ENCODE data around the gene ZNF189. TPM values are rescaled to one million over a fixed set of nuclear protein-coding genes. Genes with fewer than 3 reads are reported as not detected.

The ZNF189 gene
- total RNA-seq, 2 experiments from 2014 or later, result 5.0 to 5.3 TPM

- H3K27me3 Mint-ChIP-seq, result no peaks in the 10 kb centered on the region
- peaks cover 3% of the 10 kb centered on the region for H3K9me3 Mint-ChIP-seq
- H3K36me3 Mint-ChIP-seq (ENCODE audit: low read depth), result peaks cover 89% of the 10 kb centered on the region
- peak overlapping the region; percentile 99 for H3K4me3 Mint-ChIP-seq
- H3K27ac ChIP-seq (ENCODE audit: low read depth in 1 of 2, low read length in 2 of 2), result peak overlapping the region in 1 of 2 donors; percentile 58
- ATAC-seq (ENCODE audit: poor library complexity), result no peak
- peak overlapping the region; percentile 99 for H3K27ac Mint-ChIP-seq
- no peak for TF ChIP-seq CTCF (IDR thresholded peaks at IDR 0.05)
- peak overlapping the region; percentile 81 for H3K4me3 ChIP-seq (ENCODE audit: low read length)
- peaks cover 46% of the 10 kb centered on the region for H3K36me3 ChIP-seq (ENCODE audit: insufficient read depth, low read length)
- peak in 2 of 14 experiments; percentile 1 to 9 for DNase-seq
- no peaks in the 10 kb centered on the region for H3K27me3 ChIP-seq (ENCODE audit: control insufficient read depth in 1 of 2, insufficient read depth in 2 of 2, low read length in 2 of 2)
- peaks cover 32% of the 10 kb centered on the region for H3K4me1 ChIP-seq (ENCODE audit: insufficient read depth, low read length)
- intact Hi-C loops (cut with DNase I, micrococcal nuclease), result loop anchor here (1.0 to 10.0 kb wide), 5 partner anchors 133 to 1492 kb away; partner anchors contain the start of genes RNF20 (in 2 of the 2), STX17 (in 1 of the 2) and TEX10 (in 1 of the 2)
- ChIA-PET POLR2A (interaction anchor here (1.6 kb wide), 2 partner anchors 134 to 171 kb away, joined by 9 to 31 read pairs; partner anchors contain the start of gene RNF20), CTCF (interaction anchor here (2.2 kb wide), 1 partner anchor 12 kb away, joined by 14 read pairs; no protein-coding TSS in a partner anchor)
- no peaks in the 10 kb centered on the region for H3K9me3 ChIP-seq (ENCODE audit: control insufficient read depth in 1 of 2, insufficient read depth in 1 of 2, low read length in 2 of 2)
- H3K4me1 Mint-ChIP-seq (ENCODE audit: low read depth), result peaks cover 80% of the 10 kb centered on the region
Measured at GRCh38 chr9:101399643-101399970, 956 bp downstream of the ZNF189 start.

DNA sequence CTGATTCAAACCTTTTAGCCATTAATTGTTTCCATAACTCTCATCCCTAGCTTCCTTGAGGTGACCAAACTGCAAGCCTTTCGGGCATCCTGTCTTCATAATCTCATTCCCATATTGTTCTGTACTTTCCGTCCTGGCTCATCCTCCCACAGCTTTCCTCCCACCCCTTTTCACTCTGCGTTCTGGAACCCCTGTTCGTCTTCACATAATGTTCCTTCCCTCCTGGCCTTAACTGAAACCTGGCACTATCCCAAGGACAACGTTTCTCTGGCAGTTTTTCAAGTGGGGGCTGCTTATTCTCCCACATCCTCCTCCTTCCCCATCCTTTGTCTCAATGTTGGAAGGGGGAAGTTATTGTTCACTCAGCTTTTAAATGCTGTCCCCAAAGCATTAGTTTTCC is 1.5 kb downstream of the ZNF189 start:
- Mint-ChIP-seq H3K9me3 (peaks cover 7% of the 10 kb centered on the region), H3K36me3 (ENCODE audit: low read depth) (peaks cover 89% of the 10 kb centered on the region), H3K27me3 (no peaks in the 10 kb centered on the region), H3K4me1 (ENCODE audit: low read depth) (peaks cover 75% of the 10 kb centered on the region), H3K4me3 (peak overlapping the region; percentile 81), H3K27ac (peak overlapping the region; percentile 99)
- Histone ChIP-seq H3K9me3 (ENCODE audit: control insufficient read depth in 1 of 2, insufficient read depth in 1 of 2, low read length in 2 of 2) (peaks cover 0 to under 1% of the 10 kb centered on the region in 2 experiments), H3K27ac (ENCODE audit: low read depth in 1 of 2, low read length in 2 of 2) (no peak overlapping the region), H3K4me1 (ENCODE audit: insufficient read depth, low read length) (peaks cover 32% of the 10 kb centered on the region), H3K4me3 (ENCODE audit: low read length) (no peak overlapping the region), H3K27me3 (ENCODE audit: control insufficient read depth in 1 of 2, insufficient read depth in 2 of 2, low read length in 2 of 2) (no peaks in the 10 kb centered on the region), H3K36me3 (ENCODE audit: insufficient read depth, low read length) (peaks cover 49% of the 10 kb centered on the region)
- ATAC-seq (ENCODE audit: poor library complexity) (no peak), DNase-seq (no peak)
- intact Hi-C loops (cut with DNase I, micrococcal nuclease), result loop anchor here in 1 of 2 experiments (10.0 kb wide), 2 partner anchors 805 to 1575 kb away; partner anchors contain the start of gene NR4A3
- CTCF ChIA-PET, result interaction anchor here (2.2 kb wide), 1 partner anchor 12 kb away, joined by 14 read pairs; no protein-coding TSS in a partner anchor
- POLR2A ChIA-PET, result no interaction called here
- no peak for TF ChIP-seq CTCF (IDR thresholded peaks at IDR 0.05)

DNA sequence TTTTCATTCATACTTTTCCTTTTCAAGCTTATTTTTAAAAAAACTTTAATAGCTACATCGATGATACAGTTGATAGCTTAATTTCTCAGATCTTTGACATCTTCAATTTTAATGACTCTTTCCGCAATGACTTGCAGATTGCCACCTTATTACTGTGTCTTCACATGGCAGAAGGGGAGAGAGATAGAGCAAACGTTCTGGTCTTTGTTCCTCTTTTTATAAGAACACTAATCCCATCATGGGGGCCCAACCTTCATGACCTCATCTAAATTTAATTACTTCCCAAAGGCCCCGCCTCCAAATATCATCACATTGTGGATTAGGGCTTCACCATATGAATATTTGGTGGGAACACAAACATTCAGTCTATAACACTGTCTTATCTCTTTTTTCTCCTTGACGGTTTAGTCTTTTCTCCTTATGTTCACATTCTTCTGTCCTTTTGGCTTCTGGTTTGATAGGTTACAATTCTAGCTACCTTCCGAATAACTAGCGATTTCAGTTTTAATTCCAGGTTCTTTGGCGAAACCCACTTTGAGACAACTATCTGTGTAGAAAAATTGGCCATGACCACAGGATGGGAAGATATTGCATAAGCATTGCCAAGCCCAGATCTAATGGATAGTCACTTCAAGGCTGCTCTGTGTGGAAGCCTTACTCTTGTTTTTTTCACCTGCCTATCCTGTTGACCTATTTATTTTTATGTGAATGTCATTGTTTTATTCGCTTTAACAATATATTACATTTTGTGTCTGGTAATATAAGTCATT is 5.0 kb downstream of the ZNF189 start:
- peaks cover 27% of the 10 kb centered on the region for H3K9me3 Mint-ChIP-seq
- H3K4me1 Mint-ChIP-seq (ENCODE audit: low read depth), result peaks cover 41% of the 10 kb centered on the region
- TF ChIP-seq CTCF (IDR thresholded peaks at IDR 0.05), result no peak
- peaks cover 90% of the 10 kb centered on the region for H3K36me3 Mint-ChIP-seq (ENCODE audit: low read depth)
- Histone ChIP-seq H3K36me3 (ENCODE audit: insufficient read depth, low read length) (peaks cover 78% of the 10 kb centered on the region), H3K9me3 (ENCODE audit: control insufficient read depth in 1 of 2, insufficient read depth in 1 of 2, low read length in 2 of 2) (peaks cover 9 to 35% of the 10 kb centered on the region in 2 experiments), H3K27ac (ENCODE audit: low read depth in 1 of 2, low read length in 2 of 2) (no peak overlapping the region), H3K4me1 (ENCODE audit: insufficient read depth, low read length) (peaks cover 19% of the 10 kb centered on the region), H3K4me3 (ENCODE audit: low read length) (no peak overlapping the region), H3K27me3 (ENCODE audit: control insufficient read depth in 1 of 2, insufficient read depth in 2 of 2, low read length in 2 of 2) (no peaks in the 10 kb centered on the region)
- ChIA-PET POLR2A (no interaction called here), CTCF (interaction anchor here (0.6 kb wide), 1 partner anchor 1501 kb away, joined by 3 read pairs; no protein-coding TSS in a partner anchor)
- DNase-seq (no peak), ATAC-seq (ENCODE audit: poor library complexity) (no peak)
- intact Hi-C loops (cut with DNase I, micrococcal nuclease), result loop anchor here in 1 of 2 experiments (10.0 kb wide), 2 partner anchors 809 to 1579 kb away; partner anchors contain the start of gene NR4A3
- H3K27me3 Mint-ChIP-seq, result no peaks in the 10 kb centered on the region
- H3K27ac Mint-ChIP-seq, result no peak overlapping the region
- H3K4me3 Mint-ChIP-seq, result no peak overlapping the region
